Heart left ventricle (tissue), 13 donors: Measurements from ENCODE around the gene PTPRK.

ENCODE experiments used
- POLR2A ChIP-seq, 2 donors: fragments of 450-650 bp; IDR thresholded peaks; one replicate each; pipeline ENCODE4 v1.6.1; 2017; ENCODE audit warnings: antibody characterized with exemption in 2 of 2, mild to moderate bottlenecking in 2 of 2, moderate library complexity in 2 of 2
- TF ChIP-seq, protein P1 (sequence below), 12 donors: fragments of 200-600 bp; sonication (generic) in 4 of 12; IDR thresholded peaks; one replicate each; pipeline versions ENCODE4 v1.5.0 to v1.8.0; 2018 to 2022; ENCODE audit warnings: antibody characterized with exemption in 12 of 12, mild to moderate bottlenecking in 5 of 12
- donor health status: ischemic (EF 13 %, LVEDD 7.1; RV severe dilation, severe dysfunction).
- donor health status: DM: no; HTN: yes; CAD: no.
- donor health status: DM: no; HTN: no; CAD: no.
- donor health status: ischemic (EF 25% LVEDD 6.9; RV normal size, moderate dysfunction).
- donor health status: ischemic (EF 25% LVEDD 5.7; RV mildly dilated, moderate dysfunction).
- donor health status: ischemic (EF 35%, LVEDD 5.7; RV mildly dilated, moderate dysfunction).
- donor health status: nonischemic (EF 11% LVEDD 7.7; RV severe dilation, severe dysfunction).
- donor health status: DM: yes; HTN: yes; CAD: no.
- donor health status: PGD.
- donor health status: ischemic (EF 29% LVEDD 5.4; RV normal size, mild dysfunction).
- donor health status: nonischemic (EF 23%, LVEDD 6.1; RV moderate dilation, normal function).

DNA sequence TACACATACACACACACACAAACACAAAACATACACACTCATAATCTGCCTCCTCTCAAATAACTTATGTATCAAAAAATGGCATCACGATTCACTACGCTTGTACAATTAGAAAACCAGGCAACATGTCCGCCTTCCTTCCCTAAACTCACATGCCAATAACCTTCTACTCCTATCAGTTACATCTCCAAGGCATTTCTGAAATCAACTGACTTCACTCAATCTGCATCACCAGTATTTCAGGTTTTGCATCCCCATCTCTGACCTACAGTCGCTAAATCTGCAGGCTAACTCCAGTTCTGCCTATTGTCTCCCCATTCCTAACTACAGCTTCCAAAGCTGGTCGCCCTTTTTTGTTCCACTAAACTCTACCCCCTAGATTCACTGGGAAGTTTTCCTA lies 217.5 kb downstream of the PTPRK start:
- TF ChIP-seq, protein P1, sequence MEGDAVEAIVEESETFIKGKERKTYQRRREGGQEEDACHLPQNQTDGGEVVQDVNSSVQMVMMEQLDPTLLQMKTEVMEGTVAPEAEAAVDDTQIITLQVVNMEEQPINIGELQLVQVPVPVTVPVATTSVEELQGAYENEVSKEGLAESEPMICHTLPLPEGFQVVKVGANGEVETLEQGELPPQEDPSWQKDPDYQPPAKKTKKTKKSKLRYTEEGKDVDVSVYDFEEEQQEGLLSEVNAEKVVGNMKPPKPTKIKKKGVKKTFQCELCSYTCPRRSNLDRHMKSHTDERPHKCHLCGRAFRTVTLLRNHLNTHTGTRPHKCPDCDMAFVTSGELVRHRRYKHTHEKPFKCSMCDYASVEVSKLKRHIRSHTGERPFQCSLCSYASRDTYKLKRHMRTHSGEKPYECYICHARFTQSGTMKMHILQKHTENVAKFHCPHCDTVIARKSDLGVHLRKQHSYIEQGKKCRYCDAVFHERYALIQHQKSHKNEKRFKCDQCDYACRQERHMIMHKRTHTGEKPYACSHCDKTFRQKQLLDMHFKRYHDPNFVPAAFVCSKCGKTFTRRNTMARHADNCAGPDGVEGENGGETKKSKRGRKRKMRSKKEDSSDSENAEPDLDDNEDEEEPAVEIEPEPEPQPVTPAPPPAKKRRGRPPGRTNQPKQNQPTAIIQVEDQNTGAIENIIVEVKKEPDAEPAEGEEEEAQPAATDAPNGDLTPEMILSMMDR (IDR thresholded peaks at IDR 0.05) = no peak
- TF ChIP-seq POLR2A (IDR thresholded peaks at IDR 0.05) = no peak
